ENCODE results near the gene PRKAR1B.

PRKAR1B gene

GRCh38 chr7:698515-699475, 28.3 kb downstream of the PRKAR1B start:
- no peak overlapping the region for H3K4me3 ChIP-seq (ENCODE audit: low read depth in 1 of 2, low read length in 1 of 2)
- H3K27me3 ChIP-seq: no peaks in the 10 kb centered on the region
- H3K4me1 ChIP-seq (ENCODE audit: control insufficient read depth in 1 of 2, insufficient read depth in 1 of 2, low read depth in 1 of 2, low read length in 1 of 2): no peaks in the 10 kb centered on the region
- TF ChIP-seq, protein P1, sequence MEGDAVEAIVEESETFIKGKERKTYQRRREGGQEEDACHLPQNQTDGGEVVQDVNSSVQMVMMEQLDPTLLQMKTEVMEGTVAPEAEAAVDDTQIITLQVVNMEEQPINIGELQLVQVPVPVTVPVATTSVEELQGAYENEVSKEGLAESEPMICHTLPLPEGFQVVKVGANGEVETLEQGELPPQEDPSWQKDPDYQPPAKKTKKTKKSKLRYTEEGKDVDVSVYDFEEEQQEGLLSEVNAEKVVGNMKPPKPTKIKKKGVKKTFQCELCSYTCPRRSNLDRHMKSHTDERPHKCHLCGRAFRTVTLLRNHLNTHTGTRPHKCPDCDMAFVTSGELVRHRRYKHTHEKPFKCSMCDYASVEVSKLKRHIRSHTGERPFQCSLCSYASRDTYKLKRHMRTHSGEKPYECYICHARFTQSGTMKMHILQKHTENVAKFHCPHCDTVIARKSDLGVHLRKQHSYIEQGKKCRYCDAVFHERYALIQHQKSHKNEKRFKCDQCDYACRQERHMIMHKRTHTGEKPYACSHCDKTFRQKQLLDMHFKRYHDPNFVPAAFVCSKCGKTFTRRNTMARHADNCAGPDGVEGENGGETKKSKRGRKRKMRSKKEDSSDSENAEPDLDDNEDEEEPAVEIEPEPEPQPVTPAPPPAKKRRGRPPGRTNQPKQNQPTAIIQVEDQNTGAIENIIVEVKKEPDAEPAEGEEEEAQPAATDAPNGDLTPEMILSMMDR (IDR thresholded peaks at IDR 0.05): no peak
- H3K9me3 ChIP-seq: no peaks in the 10 kb centered on the region
- no peaks in the 10 kb centered on the region for H3K36me3 ChIP-seq
- H3K27ac ChIP-seq: no peak overlapping the region

DNA sequence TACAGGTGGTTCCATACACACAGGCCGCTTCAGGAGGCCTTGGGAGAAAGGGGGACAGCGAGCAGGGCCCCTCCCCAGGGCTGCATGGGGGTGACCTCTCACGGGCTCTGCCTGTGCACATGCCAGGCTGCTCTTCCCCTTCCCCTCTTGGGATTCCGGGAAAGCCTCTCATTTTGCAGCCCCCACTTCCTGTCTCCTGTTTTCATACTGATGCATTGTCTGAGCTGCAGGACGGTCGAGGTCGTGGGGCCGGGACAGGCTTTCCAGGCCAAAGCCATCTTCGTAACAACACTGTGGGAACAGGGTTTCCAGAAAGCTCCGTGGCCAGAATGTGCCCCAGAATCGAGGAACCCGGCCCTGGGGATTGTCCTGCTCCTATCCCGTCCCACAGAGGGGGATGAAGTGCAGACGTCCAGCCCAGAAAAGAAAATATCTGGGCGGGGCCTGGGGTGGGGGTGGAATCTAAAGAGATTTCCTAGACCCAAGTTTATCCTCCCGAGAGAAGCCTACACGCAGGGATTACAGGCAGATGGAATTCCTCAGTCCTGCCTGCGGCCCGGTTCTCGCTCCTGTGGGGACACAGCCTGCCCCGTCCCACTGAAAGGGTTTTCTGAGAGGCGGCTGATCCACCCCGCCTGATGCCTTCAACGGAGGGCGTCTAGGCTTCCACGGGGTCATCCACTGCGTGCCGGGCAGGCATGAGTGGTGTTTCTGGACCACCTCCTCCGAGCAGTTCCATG, 30.1 kb downstream of the PRKAR1B start:
- H3K4me3 ChIP-seq (ENCODE audit: low read depth in 1 of 2, low read length in 1 of 2): no peak overlapping the region
- H3K36me3 ChIP-seq: no peaks in the 10 kb centered on the region
- no peaks in the 10 kb centered on the region for H3K9me3 ChIP-seq
- TF ChIP-seq, protein P1 (IDR thresholded peaks at IDR 0.05): no peak
- no peak overlapping the region for H3K27ac ChIP-seq
- H3K4me1 ChIP-seq (ENCODE audit: control insufficient read depth in 1 of 2, insufficient read depth in 1 of 2, low read depth in 1 of 2, low read length in 1 of 2): no peaks in the 10 kb centered on the region
- H3K27me3 ChIP-seq: no peaks in the 10 kb centered on the region

DNA sequence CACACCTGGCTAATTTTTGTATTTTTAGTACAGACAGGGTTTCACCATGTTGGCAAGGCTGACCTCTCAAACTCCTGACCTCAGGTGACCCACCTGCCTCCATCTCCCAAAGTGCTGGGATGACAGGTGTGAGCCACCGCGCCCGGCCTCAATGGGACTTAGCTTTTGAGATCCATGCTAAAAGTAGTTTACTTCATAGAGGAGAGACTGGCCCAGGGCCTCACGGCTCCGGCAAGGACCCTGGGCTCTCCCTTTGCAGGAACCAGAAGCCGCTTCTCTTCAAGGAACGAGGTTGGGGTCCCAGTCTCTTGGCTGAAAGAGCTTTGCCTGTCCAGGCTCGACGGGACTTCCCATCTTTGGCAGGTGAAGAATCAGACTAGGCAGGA, 30.7 kb downstream of the PRKAR1B start:
- H3K27me3 ChIP-seq: no peaks in the 10 kb centered on the region
- TF ChIP-seq, protein P1 (IDR thresholded peaks at IDR 0.05): no peak
- no peaks in the 10 kb centered on the region for H3K36me3 ChIP-seq
- H3K4me3 ChIP-seq (ENCODE audit: low read depth in 1 of 2, low read length in 1 of 2): no peak overlapping the region
- no peaks in the 10 kb centered on the region for H3K9me3 ChIP-seq
- no peak overlapping the region for H3K27ac ChIP-seq
- H3K4me1 ChIP-seq (ENCODE audit: control insufficient read depth in 1 of 2, insufficient read depth in 1 of 2, low read depth in 1 of 2, low read length in 1 of 2): no peaks in the 10 kb centered on the region

GRCh38 chr7:693280-693679, 33.8 kb downstream of the PRKAR1B start:
- Histone ChIP-seq H3K4me1 (ENCODE audit: control insufficient read depth in 1 of 2, insufficient read depth in 1 of 2, low read depth in 1 of 2, low read length in 1 of 2) (no peaks in the 10 kb centered on the region), H3K4me3 (ENCODE audit: low read depth in 1 of 2, low read length in 1 of 2) (no peak overlapping the region), H3K27ac (no peak overlapping the region), H3K27me3 (no peaks in the 10 kb centered on the region), H3K9me3 (peaks cover 4% of the 10 kb centered on the region), H3K36me3 (no peaks in the 10 kb centered on the region)
- TF ChIP-seq, protein P1 (IDR thresholded peaks at IDR 0.05): no peak

GRCh38 chr7:691361-692045, 35.6 kb downstream of the PRKAR1B start:
- Histone ChIP-seq H3K4me1 (ENCODE audit: control insufficient read depth in 1 of 2, insufficient read depth in 1 of 2, low read depth in 1 of 2, low read length in 1 of 2) (no peaks in the 10 kb centered on the region), H3K27me3 (no peaks in the 10 kb centered on the region), H3K4me3 (ENCODE audit: low read depth in 1 of 2, low read length in 1 of 2) (no peak overlapping the region), H3K27ac (no peak overlapping the region), H3K9me3 (peaks cover 4% of the 10 kb centered on the region), H3K36me3 (no peaks in the 10 kb centered on the region)
- TF ChIP-seq, protein P1 (IDR thresholded peaks at IDR 0.05): no peak

Measured in neutrophil (primary cell).